ENCODE data around the gene SNX13.
"Not testable (repeated sequence)": the region's sequence is repeated elsewhere in the genome, so short reads cannot be mapped to it uniquely, and the experiment has no call there.

SNX13 gene

GRCh38 chr7:17844514-17845196 is 95.6 kb downstream of the SNX13 start:
- no peak for DNase-seq

DNA sequence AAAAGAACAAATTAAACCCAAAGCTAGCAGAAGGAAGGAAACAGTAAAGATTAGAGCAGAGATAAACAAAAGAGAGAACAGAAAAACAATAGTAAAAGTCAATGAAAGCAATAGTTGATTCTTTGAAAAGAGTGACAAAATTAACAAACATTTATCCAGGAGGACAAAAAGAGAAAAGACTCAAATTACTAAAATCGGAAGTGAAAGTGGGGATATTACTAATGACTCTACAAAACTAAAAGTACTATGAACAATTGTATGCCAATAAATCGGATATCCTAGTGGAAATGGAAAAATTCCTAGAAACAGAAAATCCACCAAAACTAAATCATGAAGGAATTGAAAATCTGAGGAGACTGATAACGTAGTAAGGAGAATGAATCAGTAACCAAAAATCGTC is 96.3 kb downstream of the SNX13 start:
- no peak for DNase-seq

DNA sequence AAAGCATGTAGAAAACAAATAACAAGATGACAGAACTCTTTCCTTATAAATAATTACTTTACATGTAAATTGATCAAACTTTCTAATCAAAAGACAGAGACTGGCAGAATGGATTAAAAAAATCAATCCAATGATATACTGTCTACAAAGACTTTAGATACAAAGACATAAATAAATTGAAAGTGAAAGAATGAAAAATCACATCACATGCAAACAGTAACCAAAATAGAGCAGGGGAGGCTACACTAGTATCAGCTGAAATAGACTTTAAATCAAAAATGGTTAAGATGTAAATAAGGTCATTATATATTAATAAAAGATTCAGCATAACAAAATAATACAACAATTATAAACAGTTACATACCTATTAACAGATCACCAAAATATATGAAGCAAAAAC is 97.3 kb downstream of the SNX13 start:
- DNase-seq = no peak

- DNase-seq = no peak
Observed at GRCh38 chr7:17832820-17833355, 107.4 kb downstream of the SNX13 start.

DNA sequence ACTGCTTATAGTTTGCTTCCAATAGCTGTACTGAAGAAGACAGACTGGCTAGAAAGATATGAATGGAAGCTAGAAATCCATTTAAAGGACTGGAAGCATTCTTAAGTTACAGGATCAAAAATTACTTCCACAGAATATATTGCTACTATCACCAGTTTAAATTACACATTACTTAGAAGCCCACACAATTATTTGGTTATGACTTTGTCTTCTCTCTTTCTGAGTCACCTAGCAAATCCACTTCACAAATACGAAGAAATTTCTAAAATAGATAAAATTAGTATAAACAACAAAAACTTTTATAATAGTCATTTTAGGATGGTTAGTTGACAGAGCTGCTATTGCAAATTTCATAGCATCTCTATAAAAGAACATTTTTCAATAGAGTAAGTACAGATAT is 108.1 kb downstream of the SNX13 start:
- DNase-seq = no peak

DNA sequence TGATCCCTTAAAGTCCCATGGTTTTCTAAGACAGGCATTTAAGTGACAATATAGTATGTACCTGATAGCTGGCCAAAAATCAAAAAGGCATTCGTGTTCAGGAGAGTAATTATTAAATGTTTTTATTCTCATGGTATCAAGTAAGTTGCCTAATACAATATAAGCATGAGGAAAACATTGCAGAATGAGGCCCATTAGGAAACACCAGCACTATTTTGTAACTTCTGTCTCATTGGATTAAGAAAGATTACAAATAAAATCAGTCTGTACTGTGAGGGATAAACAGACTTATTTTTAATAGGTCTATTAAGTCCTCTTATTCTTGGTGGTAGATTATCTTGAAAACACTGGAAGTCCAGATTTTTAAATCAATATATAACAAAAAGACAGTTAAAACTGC is 110.1 kb downstream of the SNX13 start:
- DNase-seq = no peak

GRCh38 chr7:17829001-17829400 is 111.3 kb downstream of the SNX13 start:
- no peak for DNase-seq

- DNase-seq = no peak
Observed at GRCh38 chr7:17822547-17823173, 117.6 kb downstream of the SNX13 start.

GRCh38 chr7:17816903-17817302 is 123.4 kb downstream of the SNX13 start:
- no peak for DNase-seq

- DNase-seq = no peak
Observed at GRCh38 chr7:17815318-17815717, 125.0 kb downstream of the SNX13 start.

- no peak for DNase-seq
Observed at GRCh38 chr7:17814058-17814457, 126.2 kb downstream of the SNX13 start.

DNA sequence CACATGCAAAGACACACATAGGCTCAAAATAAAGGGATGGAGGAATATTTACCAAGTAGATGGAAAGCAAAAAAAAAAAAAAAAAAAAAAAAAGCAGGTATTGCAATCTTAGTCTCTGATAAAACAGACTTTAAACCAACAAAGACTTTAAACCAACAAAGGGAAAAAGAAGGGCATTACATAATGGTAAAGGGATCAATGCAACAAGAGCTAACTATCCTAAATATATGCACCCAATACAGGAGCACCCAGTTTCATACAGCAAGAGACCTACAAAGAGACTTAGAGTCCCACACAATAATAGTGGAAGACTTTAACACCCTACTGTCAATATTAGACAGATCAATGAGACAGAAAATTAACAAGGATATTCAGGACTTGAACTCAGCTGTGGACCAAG is 131.1 kb downstream of the SNX13 start:
- DNase-seq = not testable (repeated sequence)

DNA sequence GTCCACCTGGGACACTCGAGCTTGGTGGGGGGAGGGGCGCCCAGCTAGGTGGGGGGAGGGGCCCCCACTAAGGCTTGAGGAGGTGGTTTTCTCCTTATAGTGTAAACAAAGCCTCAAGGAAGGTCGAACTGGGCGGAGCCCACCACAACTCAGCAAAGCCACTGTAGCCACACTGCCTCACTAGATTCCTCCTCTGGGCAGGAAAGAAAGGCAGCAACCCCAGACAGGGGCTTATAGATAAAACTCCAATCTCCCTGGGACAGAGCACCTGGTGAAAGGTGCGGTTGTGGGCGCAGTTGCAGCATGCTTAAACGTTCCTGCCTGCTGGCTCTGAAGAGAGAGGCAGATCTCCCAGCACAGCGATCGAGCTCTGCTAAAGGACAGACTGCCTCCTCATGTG is 133.1 kb downstream of the SNX13 start:
- DNase-seq = no peak

- no peak for DNase-seq
Observed at GRCh38 chr7:17806631-17807030, 133.7 kb downstream of the SNX13 start.

- no peak for DNase-seq
Observed at GRCh38 chr7:17802056-17802455, 138.2 kb downstream of the SNX13 start.

GRCh38 chr7:17792075-17792936 is 148.0 kb downstream of the SNX13 start:
- DNase-seq = no peak

DNA sequence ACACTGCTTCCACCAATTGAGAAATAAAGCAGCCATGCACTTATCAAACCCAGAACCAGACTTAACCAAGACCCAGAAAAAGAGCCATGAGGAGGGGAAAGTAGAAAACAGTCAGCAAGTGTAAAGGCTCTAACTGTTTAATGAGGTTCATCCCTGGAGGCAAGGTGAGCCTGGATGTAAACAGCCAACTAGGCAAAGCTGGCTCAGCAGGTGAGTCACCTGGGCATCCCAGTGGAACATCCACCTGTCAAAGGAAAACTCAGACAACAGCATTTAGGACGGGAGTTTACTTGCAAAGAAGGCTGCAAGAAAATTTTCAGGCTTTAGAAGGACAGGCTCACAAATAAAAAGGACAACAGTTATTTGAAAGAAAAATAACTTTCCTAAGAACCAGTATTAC is 153.0 kb downstream of the SNX13 start:
- DNase-seq = no peak

DNA sequence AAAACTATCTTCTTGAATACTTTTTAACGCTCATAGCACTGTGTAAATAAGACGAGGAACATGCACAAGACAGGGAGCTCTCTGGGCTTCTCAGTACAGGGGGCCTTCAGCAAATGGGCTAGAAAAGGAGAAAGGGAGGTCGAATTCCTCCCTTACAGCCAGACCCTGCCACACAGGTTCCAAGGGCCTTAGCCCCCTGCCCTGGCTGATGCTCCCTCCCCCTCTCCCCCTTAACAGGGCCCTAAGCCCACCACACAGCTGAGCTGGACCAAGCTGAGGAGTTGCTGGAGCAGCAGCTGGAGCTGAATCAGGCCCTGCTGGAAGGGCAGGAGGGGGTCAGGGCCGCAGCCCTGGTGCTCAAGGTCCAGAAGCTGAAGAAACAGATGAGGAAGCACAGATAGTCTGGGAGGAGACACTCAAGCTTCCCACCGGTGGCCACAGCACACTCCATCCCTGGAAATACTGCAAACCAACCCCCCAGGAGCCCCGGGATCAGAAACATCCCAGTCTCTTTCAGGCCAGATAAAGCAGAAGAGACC is 153.9 kb downstream of the SNX13 start:
- no peak for DNase-seq

GRCh38 chr7:17782216-17782549 is 158.1 kb downstream of the SNX13 start:
- no peak for DNase-seq

DNA sequence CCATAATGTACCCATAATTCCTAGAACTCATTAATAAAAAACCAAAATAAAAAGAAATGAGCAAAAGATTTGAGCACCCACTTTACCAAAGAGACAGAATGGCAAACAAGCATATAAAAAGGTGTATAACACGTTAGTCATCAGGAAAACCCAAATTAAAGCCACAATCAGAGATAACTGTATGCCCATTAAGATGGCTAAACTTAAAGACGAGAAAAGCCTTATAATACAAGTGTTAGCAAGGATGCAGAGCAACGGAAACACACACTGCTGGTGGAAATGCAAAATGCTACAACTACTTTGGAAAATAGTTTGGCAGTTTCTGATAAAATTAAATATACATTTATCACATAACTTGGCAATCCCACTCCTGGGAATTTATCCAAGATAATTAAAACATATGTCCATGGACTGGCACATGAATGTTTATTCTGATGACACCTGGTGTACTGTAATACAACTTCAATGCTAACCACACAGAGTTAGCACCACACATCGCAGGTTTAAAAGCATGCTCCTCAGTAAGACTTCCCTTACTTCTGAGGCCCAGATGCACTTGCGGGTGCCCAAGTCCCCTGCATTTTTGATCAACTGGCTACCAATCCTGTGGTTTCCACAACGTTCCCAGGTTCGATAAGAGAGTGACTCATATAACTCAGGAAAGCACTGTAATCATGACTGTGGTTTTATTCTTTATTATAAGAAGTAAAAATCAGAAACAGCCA is 158.6 kb downstream of the SNX13 start:
- no peak for DNase-seq

GRCh38 chr7:17779381-17779780 is 160.9 kb downstream of the SNX13 start:
- DNase-seq = no peak

DNA sequence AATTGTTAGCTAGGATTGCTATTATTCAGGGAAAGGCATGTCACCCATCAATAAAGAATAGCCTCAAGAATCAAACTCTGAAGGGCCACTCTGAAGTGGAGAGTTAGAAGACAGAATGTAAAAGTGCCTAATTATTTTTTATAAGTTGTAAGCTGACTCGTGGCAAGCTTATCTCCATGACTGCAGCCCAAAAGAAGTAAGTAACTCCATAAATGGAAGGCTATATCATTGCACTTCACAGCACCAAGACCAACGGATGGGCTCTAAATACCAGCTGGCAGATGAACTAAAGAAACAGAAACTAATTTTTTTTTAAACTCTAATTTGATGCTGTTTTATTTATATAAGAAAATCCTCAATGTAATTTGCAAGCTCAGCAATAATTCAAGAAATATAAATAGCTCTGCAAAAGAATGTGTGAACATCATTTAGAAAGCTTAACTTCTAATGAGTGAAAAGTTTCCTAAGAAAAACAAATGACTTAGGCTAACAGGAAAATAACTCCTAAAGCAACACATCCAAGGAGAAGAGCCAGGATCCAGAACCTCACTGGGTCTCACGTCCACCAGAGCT is 165.5 kb downstream of the SNX13 start:
- DNase-seq = no peak

- no peak for DNase-seq
Observed at GRCh38 chr7:17774248-17774647, 166.0 kb downstream of the SNX13 start.

Data from activated CD4-positive, CD25-positive, alpha-beta regulatory T cell treated with anti-CD3 and anti-CD28 coated beads, Interleukin-2, amount 50 U/mL, for 72 hours (primary cell).